H1 (cell line): ENCODE measurements around the gene AOPEP.

Experiments used
- HDAC6 ChIP-seq: IDR thresholded peaks from one replicate; pipeline ENCODE4 v1.7.1; 2012; ENCODE audit warnings: low read depth, mild to moderate bottlenecking, inconsistent platforms, low read length, moderate library complexity
- POLR2AphosphoS5 ChIP-seq: IDR thresholded peaks from 2 replicates; pipeline ENCODE4 v1.6.1; 2011; ENCODE audit warnings: low read depth, low read length

- TF ChIP-seq HDAC6 (no peak), POLR2AphosphoS5 (no peak)
These were observed 180.9 kb downstream of the AOPEP start for GRCh38 chr9:94907264-94907936.
